GM23248 (cell line): Measurements from ENCODE around the gene GTF2A2.

Experiments used
- EZH2 ChIP-seq: fragments of 200-600 bp; sonication (generic); IDR thresholded peaks from 2 replicates; pipeline ENCODE4 v1.6.1; 2018; ENCODE audit warnings: antibody characterized with exemption, mild to moderate bottlenecking; ENCODE audit not compliant: insufficient read depth, poor library complexity, severe bottlenecking
- EZH2phosphoT487 ChIP-seq: fragments of 200-600 bp; sonication (generic); IDR thresholded peaks from 2 replicates; pipeline ENCODE4 v1.6.1; 2018; ENCODE audit warnings: antibody characterized with exemption, moderate library complexity, mild to moderate bottlenecking, low read depth; ENCODE audit not compliant: insufficient read depth

DNA sequence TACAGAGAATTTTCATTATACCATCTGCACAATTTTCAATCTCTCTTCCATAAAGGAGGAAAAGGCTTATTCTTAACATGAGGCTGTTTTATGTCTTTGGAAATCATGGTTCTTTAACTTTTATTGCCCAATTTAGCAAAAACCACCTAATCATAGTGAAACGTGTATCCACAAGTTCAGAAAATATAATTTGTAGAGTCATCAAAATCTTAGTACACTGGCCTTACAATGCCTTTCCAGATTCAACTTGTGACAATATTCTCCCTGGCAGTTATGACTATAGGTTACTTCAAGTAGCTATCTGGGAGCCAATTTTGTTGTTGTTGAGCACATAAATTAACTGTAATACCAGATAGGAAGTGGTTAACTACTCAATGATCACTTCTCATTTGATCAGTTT lies 20.9 kb upstream of the GTF2A2 start:
- TF ChIP-seq EZH2phosphoT487 (no peak), EZH2 (no peak)
